NCI-H526 (cell line): ENCODE results near the gene JADE1.

ENCODE experiments used
- DNase-seq, 2 experiments: peaks; one replicate each; lab custom pipeline; 2025; lab: John Stamatoyannopoulos, UW

The JADE1 gene

GRCh38 chr4:128844931-128845330 lies 35.4 kb downstream of the JADE1 start:
- no peak for DNase-seq

- DNase-seq: peak; percentile 24 to 54
These were observed 36.6 kb downstream of the JADE1 start for GRCh38 chr4:128846063-128846462.

DNA sequence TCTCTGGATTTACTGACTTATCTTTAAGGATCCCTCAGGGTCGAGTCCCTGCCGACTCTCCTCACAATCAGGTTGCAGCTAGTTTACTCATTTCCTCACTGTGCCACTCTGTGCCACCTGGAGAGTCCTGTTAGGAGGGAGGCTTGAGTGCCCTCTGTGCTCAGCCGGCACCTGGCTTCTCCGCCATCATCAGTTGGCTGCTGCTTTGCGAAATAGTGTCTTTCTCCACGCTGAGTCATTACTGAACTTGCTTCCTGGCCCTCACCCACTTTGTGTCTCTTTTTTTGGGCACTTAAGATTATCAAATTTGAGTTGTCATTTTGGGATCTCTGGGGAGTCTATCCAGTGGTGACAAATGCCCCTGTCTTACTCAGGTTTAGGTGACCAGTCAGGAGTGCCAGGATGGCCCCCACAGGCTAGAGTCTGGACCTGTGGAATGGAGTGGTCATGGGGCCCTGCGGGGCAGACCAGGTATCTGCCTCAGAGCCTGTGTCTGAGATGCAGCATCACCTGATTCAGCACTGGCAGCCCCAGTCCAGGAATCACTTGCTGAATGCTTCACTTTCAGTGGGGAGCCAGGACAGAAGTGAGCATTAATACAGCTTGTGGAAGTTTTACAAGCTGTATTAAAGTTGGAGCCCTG lies 37.7 kb downstream of the JADE1 start:
- no peak for DNase-seq

DNA sequence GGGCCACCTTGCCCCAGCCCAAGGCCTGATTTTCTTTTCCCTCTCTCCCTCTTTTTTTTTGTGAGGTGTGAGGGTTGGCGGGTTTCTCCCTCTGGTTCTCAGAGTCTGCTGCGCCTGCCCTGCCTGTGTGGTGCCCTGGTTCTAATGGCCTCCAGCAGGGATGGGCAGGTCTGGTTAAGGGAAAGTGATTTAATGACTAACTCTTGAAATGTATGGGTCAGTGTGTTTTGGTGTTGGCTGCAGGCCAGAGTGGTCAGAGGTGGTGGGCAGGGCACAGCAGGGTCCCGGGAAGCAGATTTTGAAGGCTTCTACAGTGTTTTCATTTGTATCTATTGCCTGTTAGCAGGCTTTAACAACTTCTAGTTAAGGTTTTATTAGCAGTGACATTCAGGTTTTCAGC lies 39.0 kb downstream of the JADE1 start:
- no peak for DNase-seq

- DNase-seq: no peak
These were observed 40.8 kb downstream of the JADE1 start for GRCh38 chr4:128850252-128850651.

GRCh38 chr4:128853741-128854140 lies 44.2 kb downstream of the JADE1 start:
- DNase-seq: no peak

DNA sequence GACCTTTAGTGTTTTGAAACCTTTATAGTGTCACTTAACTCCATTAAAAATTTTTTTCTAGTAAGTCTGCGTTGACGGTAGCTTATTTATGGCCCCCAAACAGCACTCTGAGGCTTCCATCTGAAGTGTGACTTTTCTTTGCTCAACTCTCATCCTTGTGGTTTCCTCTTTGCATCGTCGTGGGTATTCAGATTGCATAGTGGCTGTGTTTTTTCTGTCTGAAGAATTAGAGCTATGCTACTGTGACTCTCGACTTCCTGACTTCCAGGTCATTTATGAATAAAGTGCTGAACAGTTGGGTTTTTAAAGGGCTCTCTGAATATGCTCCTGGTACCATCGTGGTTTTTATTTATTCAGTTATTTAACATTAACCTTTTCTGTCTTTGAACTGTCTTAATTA lies 44.9 kb downstream of the JADE1 start:
- DNase-seq: no peak

GRCh38 chr4:128855621-128856020 lies 46.1 kb downstream of the JADE1 start:
- no peak for DNase-seq

GRCh38 chr4:128856246-128856645 lies 46.7 kb downstream of the JADE1 start:
- no peak for DNase-seq

DNA sequence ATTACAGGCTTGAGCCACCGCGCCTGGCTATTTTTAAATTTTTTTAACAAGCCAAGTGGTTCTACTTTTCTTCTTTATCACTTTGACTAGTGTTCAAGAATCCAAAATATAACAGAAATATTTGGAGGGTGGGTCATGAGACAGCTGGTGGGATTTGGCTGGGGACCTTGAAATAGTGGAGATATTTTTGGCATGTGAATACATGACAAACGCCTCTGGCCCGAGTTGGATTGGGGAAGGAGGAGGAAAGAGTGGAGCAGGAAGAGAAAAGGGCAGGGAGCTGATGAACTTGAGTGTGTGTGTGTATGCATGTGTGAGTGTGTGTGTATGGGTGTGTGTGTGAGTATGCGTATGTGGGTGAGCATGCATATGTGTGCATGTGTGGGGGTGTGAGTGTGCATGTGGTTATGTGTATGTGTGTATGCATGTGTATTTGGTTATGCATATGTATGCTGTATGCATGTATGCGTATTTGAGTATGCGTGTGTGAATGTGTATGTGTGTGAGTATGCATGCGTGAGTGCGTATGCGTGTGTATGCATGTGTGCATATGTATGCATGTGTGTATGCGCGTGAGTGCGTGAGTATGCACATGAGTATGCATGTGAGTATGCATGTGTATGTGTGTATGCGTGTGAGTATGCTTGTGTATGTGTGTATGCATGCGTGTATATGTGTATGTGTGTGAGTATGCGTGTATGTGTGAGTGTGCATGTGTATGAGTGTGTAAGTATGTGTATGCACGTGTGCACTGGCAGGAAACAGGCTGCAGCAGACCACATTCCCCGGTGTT lies 49.6 kb downstream of the JADE1 start:
- DNase-seq: no peak

DNA sequence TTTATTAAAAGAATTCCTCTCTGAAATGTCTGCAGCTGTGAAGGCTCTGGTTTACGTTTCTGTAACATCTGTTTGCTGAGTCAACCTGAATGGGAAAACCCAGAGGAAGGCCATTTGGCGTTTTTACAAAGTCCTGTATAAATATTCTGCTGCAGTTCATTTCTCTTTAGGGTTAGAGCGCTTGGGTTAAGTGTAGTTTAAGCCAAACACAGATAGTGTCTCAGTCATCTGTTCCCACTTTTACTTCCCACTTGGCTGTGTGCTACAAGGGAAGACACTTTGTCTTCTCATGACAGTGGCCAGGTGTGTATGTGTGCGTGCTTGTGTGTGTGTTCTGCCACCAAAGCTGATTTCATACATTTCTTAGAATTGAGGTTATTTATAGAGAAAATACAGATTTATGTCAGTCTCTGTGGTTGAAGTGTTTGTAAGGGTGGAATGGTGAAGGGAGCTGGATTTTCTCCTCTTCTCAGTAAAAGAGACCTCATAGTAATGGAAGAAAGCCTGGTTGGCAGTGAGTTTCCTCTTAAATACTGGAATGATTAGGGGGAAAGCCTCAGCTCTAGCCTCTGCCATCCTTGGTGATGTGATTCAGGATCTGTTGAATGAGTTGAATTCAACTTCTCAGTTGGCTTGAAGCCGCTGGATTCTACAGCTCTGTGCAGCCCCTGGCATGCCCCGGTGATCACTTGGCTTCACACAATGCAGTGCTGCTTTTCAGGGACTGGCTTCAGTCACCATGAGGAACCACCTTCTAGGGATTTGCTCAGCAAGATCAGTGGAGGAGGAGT lies 50.6 kb downstream of the JADE1 start:
- no peak for DNase-seq

GRCh38 chr4:128861856-128862518 lies 52.5 kb downstream of the JADE1 start:
- DNase-seq: no peak

- no peak for DNase-seq
These were observed 53.3 kb downstream of the JADE1 start for GRCh38 chr4:128862608-128863311.

DNA sequence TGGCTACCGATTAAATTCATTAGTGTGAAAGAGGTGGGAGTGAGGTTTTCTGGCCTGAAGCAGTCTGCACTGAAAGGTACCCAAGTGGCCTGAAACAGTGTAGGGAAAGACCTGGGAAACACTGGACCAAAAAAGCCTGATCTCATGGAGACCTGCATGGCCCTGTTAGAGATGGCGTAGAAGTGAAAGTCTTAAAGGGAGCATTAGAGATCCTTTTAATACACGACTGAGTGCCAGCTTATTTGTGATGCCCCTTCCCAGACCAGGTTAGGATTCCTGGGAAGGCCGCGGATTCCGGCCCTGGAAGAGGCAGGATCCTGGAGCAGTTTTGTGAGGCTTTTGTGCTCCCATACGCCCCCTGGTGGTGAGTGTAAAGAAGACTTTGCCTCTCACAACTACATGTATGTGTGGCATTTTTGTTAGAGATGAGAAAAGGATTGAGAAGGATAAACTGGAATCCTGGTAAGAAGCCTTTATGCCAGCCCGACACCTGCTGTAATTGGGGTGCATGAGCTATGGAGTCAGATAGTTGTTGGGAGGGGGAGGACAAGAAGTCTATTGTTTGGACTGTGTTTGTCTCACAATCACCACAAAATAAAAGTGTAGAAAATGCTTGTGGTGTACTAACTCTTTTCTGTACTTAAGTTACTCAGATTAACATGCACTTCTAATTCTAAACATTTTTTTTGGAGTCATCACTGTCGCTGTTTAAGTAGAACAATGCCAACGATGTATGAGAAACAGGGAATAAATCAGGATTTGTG lies 54.0 kb downstream of the JADE1 start:
- peak; percentile 54 to 85 for DNase-seq

- DNase-seq: no peak
These were observed 55.6 kb downstream of the JADE1 start for GRCh38 chr4:128865132-128865531.

DNA sequence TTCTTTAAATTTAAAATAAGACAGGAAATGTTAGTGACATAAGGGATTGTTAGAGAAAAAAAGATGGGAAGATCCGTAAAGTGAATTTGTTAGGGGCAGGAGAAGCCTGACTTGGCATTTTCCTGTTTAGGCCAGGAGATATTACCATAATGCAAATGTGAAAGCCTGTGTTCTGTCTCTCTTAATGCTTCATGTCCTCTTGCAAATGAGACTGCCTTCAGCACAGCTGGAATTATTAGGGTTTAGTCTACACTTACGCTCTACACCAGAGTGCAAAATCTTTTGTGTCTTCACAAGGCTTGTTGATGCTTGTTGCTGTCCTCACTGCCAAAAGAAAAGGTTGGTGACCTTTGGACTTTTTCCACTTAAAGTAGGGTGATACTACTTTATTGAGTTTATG lies 56.8 kb downstream of the JADE1 start:
- DNase-seq: peak; percentile 73 to 76

DNA sequence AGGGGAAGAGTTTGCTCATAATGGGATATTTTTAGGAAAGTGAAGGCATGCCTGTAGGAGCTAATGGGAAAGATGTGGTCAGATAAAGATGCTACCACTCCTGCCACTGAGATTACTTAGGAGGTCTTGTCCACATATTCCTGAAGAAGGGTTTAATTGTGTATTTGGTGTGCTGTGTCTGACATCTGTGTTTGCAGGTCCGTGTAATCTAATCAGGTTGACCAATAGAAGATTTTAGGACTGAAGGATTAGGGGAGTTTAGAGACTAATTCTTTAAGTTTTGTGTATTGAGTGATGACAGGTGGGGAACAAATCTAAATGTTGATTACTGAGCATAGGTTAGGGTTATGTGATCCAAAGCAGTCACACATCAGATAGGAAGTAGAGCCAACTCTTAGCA lies 57.2 kb downstream of the JADE1 start:
- DNase-seq: no peak

- DNase-seq: no peak
These were observed 59.3 kb downstream of the JADE1 start for GRCh38 chr4:128868758-128869157.

DNA sequence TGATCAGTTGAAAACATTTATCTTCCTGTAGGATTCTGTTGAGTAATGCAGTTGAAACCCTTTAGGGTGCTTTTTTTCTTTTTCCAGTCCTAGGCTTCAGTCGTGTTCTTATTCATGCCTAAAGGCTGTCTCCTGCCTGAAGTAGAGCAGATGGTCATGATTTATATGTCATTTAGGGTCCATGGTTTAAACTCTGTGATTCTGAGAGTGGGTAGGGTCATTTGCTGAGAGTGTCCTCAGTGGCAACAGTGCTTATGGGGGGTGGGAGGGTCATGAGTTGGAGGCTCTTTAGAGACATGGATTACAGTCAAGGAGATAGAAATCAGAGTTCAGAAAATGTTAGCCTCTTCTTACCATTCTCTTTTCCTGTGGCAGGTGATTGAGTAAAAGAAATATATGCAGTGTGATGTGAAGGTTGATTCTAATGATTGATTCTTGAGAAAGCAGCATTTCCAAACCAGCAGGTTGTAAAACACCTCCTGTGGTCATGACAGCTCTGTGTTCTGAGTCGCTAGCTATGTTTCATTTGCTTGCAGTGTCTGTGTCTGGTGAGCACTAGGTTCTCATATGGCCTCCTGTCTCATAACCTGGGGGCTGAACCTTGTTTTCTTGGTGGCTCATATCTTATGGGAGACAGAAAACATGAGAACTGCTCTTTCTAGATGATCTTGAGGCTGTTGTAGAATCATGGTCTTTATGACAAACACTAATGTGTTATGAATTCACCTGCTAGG lies 60.4 kb downstream of the JADE1 start:
- DNase-seq: no peak

GRCh38 chr4:128871948-128872347 lies 62.4 kb downstream of the JADE1 start:
- no peak for DNase-seq
